GM23248 (cell line): Measurements from ENCODE around the gene MRGPRX1. TPM values are rescaled to one million over a fixed set of nuclear protein-coding genes. Genes with fewer than 3 reads are reported as not detected.
"Not testable (repeated sequence)": the region's sequence is repeated elsewhere in the genome, so short reads cannot be mapped to it uniquely, and the experiment has no call there.

Experiments
- DNase-seq: peaks from one replicate; pipeline ENCODE4 v3.0.0-alpha.2; 2015
- H2AFZ ChIP-seq: fragments of 200-600 bp; sonication (generic); 2 replicates; pipeline ENCODE4 v1.6.1; 2016; ENCODE audit warnings: antibody characterized with exemption
- H3F3A ChIP-seq: fragments of 200-600 bp; sonication (generic); 2 replicates; pipeline ENCODE4 v1.6.1; 2016; ENCODE audit warnings: mild to moderate bottlenecking, antibody characterized with exemption, mixed run types; ENCODE audit not compliant: insufficient read depth
- H3K27ac ChIP-seq: fragments of 200-600 bp; sonication (generic); 2 replicates; pipeline ENCODE4 v1.5.1; 2016; ENCODE audit warnings: mild to moderate bottlenecking
- H3K27me3 ChIP-seq: fragments of 200-600 bp; sonication (generic); replicated peaks from 2 replicates; pipeline ENCODE4 v1.6.1; 2016; ENCODE audit warnings: mild to moderate bottlenecking; ENCODE audit not compliant: insufficient read depth
- H3K36me3 ChIP-seq: fragments of 200-600 bp; sonication (generic); 2 replicates; pipeline ENCODE4 v1.6.1; 2016; ENCODE audit warnings: low read depth, mild to moderate bottlenecking
- H3K4me1 ChIP-seq: fragments of 200-600 bp; sonication (generic); 2 replicates; pipeline ENCODE4 v1.6.1; 2016; ENCODE audit warnings: mild to moderate bottlenecking; ENCODE audit not compliant: insufficient read depth
- H3K4me2 ChIP-seq: fragments of 200-600 bp; sonication (generic); one replicate; pipeline ENCODE4 v1.6.1; 2016; ENCODE audit warnings: mild to moderate bottlenecking; ENCODE audit not compliant: unreplicated experiment
- H3K4me3 ChIP-seq: fragments of 200-600 bp; sonication (generic); 2 replicates; pipeline ENCODE4 v1.5.1; 2016; ENCODE audit warnings: mild to moderate bottlenecking
- H3K79me2 ChIP-seq: fragments of 200-600 bp; sonication (generic); 2 replicates; pipeline ENCODE4 v1.6.1; 2016; ENCODE audit warnings: mild to moderate bottlenecking; ENCODE audit not compliant: insufficient read depth
- H3K9ac ChIP-seq: fragments of 200-600 bp; sonication (generic); 2 replicates; pipeline ENCODE4 v1.6.1; 2016; ENCODE audit warnings: mild to moderate bottlenecking
- H3K9me2 ChIP-seq: fragments of 200-600 bp; sonication (generic); 2 replicates; pipeline ENCODE4 v1.6.1; 2016; ENCODE audit warnings: mixed run types, mild to moderate bottlenecking, moderate library complexity; ENCODE audit not compliant: insufficient read depth
- H3K9me3 ChIP-seq: fragments of 200-600 bp; sonication (generic); one replicate; pipeline ENCODE4 v1.6.1; 2017; ENCODE audit warnings: low read depth
- H4K20me1 ChIP-seq: fragments of 200-600 bp; sonication (generic); 2 replicates; pipeline ENCODE4 v1.6.0; 2016; ENCODE audit not compliant: insufficient read depth
- EZH2 ChIP-seq: fragments of 200-600 bp; sonication (generic); IDR thresholded peaks from 2 replicates; pipeline ENCODE4 v1.6.1; 2018; ENCODE audit warnings: antibody characterized with exemption, mild to moderate bottlenecking; ENCODE audit not compliant: insufficient read depth, poor library complexity, severe bottlenecking
- EZH2phosphoT487 ChIP-seq: fragments of 200-600 bp; sonication (generic); IDR thresholded peaks from 2 replicates; pipeline ENCODE4 v1.6.1; 2018; ENCODE audit warnings: antibody characterized with exemption, moderate library complexity, mild to moderate bottlenecking, low read depth; ENCODE audit not compliant: insufficient read depth
- WGBS, 2 experiments: methylation state at CpG; one replicate each; pipeline ENCODE4 v1.1.6; 2015 to 2017; ENCODE audit warnings: low lambda C conversion rate in 2 of 2, low coverage in 1 of 2; ENCODE audit errors: missing lambda C conversion rate in 2 of 2; 5-methylcytosine and 5-hydroxymethylcytosine counted together
- in situ Hi-C: fragments of 300-500 bp; cut with MboI; formaldehyde crosslinking; loops from 2 replicates; pipeline ENCODE4 v1.15.0; 2020
- polyA plus RNA-seq: library from polyadenylated mRNA; unstranded; fragments of >200 nt; fragmentation: Nextera tagmentation; extraction: Ambion mirVana; gene quantifications from 2 replicates; pipeline ENCODE4 v1.2.1, GENCODE V29; 2016
- total RNA-seq: library from RNA; depleted of rRNA; stranded (reverse); fragments of >200 nt; shearing (Covaris generic); gene quantifications from 2 replicates; pipeline ENCODE4 v1.2.3, GENCODE V29; 2014

The MRGPRX1 gene
- total and polyA plus RNA-seq, 2 experiments from 2014 or later: not detected

DNA sequence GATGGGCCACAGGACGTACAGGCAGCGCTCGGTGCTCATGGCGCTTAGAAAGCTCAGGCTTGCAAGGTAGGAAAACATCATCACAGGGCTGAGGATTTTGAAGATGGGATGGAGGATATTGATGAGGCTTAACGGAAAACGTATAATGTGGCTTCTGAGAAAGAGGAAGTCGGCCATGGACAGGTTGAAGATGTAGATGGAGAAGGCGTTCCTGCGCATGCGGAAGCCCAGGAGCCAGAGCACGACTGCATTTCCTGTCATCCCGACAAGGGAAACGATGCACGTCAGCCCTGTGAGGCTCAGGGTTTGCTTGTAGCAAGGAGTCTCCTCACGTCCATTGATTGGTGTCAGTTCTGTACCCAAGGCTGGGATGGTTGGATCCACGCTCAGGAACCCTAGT lies 17.4 kb upstream of the MRGPRX1 start:
- Histone ChIP-seq H3K36me3 (no peaks in the 10 kb centered on the region), H3K4me3 (no peak overlapping the region), H3K4me2 (no peak overlapping the region), H3F3A (no peaks in the 10 kb centered on the region), H3K9ac (no peak overlapping the region), H2AFZ (no peak overlapping the region), H3K9me3 (no peaks in the 10 kb centered on the region), H3K4me1 (no peaks in the 10 kb centered on the region), H3K9me2 (no peaks in the 10 kb centered on the region), H3K27ac (no peak overlapping the region), H3K27me3 (peaks cover 5% of the 10 kb centered on the region; the same call in 1 of the 2 replicates), H3K79me2 (no peaks in the 10 kb centered on the region), H4K20me1 (no peaks in the 10 kb centered on the region)
- no peak for TF ChIP-seq EZH2phosphoT487
- TF ChIP-seq EZH2: no peak
- no peak for DNase-seq
- in situ Hi-C loops: no loop called here
- WGBS, 2 experiments: 61 to 62% methylated on average over 16 of the region's 16 CpGs

DNA sequence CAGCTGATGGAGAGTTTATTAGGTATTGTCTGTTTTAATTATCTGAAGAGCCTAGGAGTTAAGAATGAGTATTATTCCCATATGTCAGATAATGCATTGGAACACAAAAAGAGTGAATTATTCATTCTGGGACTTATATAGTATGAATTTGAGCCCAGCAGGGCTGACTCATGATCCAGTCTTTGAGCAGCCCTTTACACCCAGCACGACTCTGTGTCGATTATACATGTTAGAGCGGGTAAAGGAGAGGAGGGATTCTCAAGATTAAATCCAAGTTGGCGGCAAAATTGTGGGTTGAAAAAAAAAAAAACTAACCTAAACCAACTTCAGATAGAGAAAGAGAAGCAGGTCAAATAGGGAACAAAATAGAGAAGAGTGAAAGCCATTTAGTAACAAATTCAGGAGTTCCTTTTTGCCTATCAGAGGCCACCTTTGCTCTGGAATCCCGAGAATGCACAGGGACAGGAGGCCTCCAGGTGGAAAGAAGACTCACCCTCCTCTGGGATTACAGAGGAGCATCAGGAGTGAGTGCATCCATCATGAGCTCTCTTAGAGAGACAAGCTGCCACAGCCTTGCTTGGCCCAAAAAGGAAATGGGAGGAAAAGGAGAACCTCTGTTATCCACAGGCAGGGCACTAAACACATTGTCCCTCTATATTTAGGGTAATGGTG lies 3.1 kb downstream of the MRGPRX1 start:
- in situ Hi-C loops: no loop called here
- 33 to 46% methylated on average over 5 of the region's 5 CpGs for WGBS, 2 experiments
- no peak overlapping the region for H3K4me2 ChIP-seq

GRCh38 chr11:18934195-18934814 lies 4.9 kb downstream of the MRGPRX1 start:
- H3K9me2 ChIP-seq: no peaks in the 10 kb centered on the region
- no peak overlapping the region for H3K9ac ChIP-seq
- 0 out of 2 replicates have a peak, but pooled peaks cover 4% of the 10 kb centered on the region for H3K27me3 ChIP-seq
- no peaks in the 10 kb centered on the region for H3K9me3 ChIP-seq
- no peaks in the 10 kb centered on the region for H3F3A ChIP-seq
- H3K36me3 ChIP-seq: no peaks in the 10 kb centered on the region
- H3K4me3 ChIP-seq: no peak overlapping the region
- no peaks in the 10 kb centered on the region for H3K79me2 ChIP-seq
- WGBS, 2 experiments: 57 to 61% methylated on average over 22 of the region's 22 CpGs
- H3K4me2 ChIP-seq: no peak overlapping the region
- TF ChIP-seq EZH2 (no peak), EZH2phosphoT487 (no peak)
- H2AFZ ChIP-seq: no peak overlapping the region
- in situ Hi-C loops: no loop called here
- no peaks in the 10 kb centered on the region for H4K20me1 ChIP-seq
- H3K27ac ChIP-seq: no peak overlapping the region
- DNase-seq: no peak
- no peaks in the 10 kb centered on the region for H3K4me1 ChIP-seq

More for the DNA sequence above, 3.1 kb downstream of the MRGPRX1 start:
- H3K4me1 ChIP-seq: no peaks in the 10 kb centered on the region
- no peaks in the 10 kb centered on the region for H3K9me3 ChIP-seq
- H3K36me3 ChIP-seq: no peaks in the 10 kb centered on the region
- H3K27me3 ChIP-seq: 0 out of 2 replicates have a peak, but pooled peaks cover 4% of the 10 kb centered on the region
- no peak overlapping the region for H2AFZ ChIP-seq
- H3K4me3 ChIP-seq: no peak overlapping the region
- no peaks in the 10 kb centered on the region for H4K20me1 ChIP-seq
- TF ChIP-seq EZH2phosphoT487: no peak
- no peak for TF ChIP-seq EZH2
- no peak overlapping the region for H3K9ac ChIP-seq
- no peaks in the 10 kb centered on the region for H3K79me2 ChIP-seq
- H3K9me2 ChIP-seq: no peaks in the 10 kb centered on the region
- H3K27ac ChIP-seq: no peak overlapping the region
- H3F3A ChIP-seq: no peaks in the 10 kb centered on the region
- no peak for DNase-seq

DNA sequence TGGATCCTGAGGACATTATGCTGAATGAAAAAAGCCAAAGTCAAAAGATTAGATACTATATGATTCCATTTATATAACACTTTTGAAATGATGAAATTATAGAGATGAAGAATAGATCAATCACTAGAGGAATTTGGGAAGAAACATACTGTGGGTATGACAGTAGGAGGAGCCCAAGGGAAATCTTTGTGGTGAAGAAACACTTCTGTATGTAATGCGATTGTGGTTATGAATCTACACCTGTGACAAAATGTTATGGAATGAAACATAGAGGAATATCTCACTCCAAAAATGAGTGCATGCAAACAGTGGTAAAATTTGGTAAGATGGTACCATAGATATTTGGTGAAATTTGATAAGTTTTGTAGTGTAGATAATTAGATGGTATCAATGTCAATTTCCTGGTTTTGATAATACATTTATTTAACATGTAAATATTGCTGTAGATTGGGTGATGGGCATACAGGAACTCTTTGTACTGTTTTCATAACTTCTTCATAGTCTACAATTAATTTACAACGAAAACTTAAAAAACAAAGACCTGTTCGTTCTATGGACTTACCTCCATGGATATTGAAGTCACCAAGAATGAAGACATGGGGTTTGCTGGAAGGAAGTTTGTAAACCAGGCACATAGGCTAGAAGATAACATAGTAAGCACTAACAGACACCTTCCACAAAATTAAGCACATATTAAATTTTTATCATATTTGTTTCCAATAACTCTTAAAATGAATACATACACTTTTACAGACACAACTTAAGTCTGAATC lies 11.5 kb downstream of the MRGPRX1 start:
- H3K9me3 ChIP-seq: no peaks in the 10 kb centered on the region
- DNase-seq: no peak
- H3K4me1 ChIP-seq: no peaks in the 10 kb centered on the region
- no peak overlapping the region for H3K27ac ChIP-seq
- in situ Hi-C loops: no loop called here
- H3K36me3 ChIP-seq: no peaks in the 10 kb centered on the region
- H3K4me3 ChIP-seq: no peak overlapping the region
- no peak overlapping the region for H3K4me2 ChIP-seq
- H3K9ac ChIP-seq: no peak overlapping the region
- H3K79me2 ChIP-seq: no peaks in the 10 kb centered on the region
- H3K9me2 ChIP-seq: no peaks in the 10 kb centered on the region
- H2AFZ ChIP-seq: no peak overlapping the region
- H4K20me1 ChIP-seq: no peaks in the 10 kb centered on the region
- H3F3A ChIP-seq: no peaks in the 10 kb centered on the region
- TF ChIP-seq EZH2phosphoT487 (no peak), EZH2 (no peak)
- no peaks in the 10 kb centered on the region for H3K27me3 ChIP-seq
- WGBS, 2 experiments: 40 to 41% methylated on average over 3 of the region's 3 CpGs

DNA sequence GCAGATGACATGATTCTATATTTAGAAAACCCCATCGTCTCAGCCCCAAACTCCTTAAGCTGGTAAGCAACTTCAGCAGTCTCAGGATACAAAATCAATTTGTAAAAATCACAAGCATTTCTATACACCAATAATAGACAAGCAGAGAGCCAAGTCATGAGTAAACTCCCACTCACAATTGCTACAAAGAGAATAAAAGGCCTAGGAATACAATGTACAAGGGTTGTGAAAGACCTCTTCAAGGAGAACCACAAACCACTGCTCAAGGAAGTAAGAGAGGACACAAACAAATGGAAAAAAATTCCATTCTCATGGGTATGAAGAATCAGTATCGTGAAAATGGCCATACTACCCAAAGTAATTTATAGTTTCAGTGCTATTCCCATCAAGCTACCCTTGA lies 13.8 kb downstream of the MRGPRX1 start:
- H3K4me1 ChIP-seq, H3K27ac ChIP-seq, H3F3A ChIP-seq, H3K9ac ChIP-seq, H3K9me3 ChIP-seq, H3K36me3 ChIP-seq, DNase-seq, H3K9me2 ChIP-seq, in situ Hi-C loops, H3K79me2 ChIP-seq, H2AFZ ChIP-seq, H4K20me1 ChIP-seq, H3K4me2 ChIP-seq, H3K4me3 ChIP-seq, H3K27me3 ChIP-seq: not testable (repeated sequence)
- 27 to 32% methylated on average over 2 of the region's 2 CpGs for WGBS, 2 experiments
